ENCODE measurements around the gene PPIH. TPM values are rescaled to one million over a fixed set of nuclear protein-coding genes. Genes with fewer than 3 reads are reported as not detected.
"Not testable (repeated sequence)": the region's sequence is repeated elsewhere in the genome, so short reads cannot be mapped to it uniquely, and the experiment has no call there.

PPIH gene
- polyA plus RNA-seq (2013, experiment 1 of 2; ENCODE audit: insufficient read length) = 41.6 TPM
- 40.1 TPM for polyA plus RNA-seq (2013, experiment 2 of 2; ENCODE audit: insufficient read length)

GRCh38 chr1:42657981-42658876 lies at the start of gene PPIH:
PPIH (plus strand) TSS chr1:42658423; CDS start chr1:42658447, 24 bp downstream.
- DNase-seq = peak; percentile 90

- no peak for DNase-seq
Observed at GRCh38 chr1:42613803-42614131, 44.5 kb upstream of the PPIH start.

- peak; percentile 16 for DNase-seq
Observed at GRCh38 chr1:42618866-42619265, 39.4 kb upstream of the PPIH start.

- peak; percentile 2 for DNase-seq
Observed at GRCh38 chr1:42620307-42620706, 37.9 kb upstream of the PPIH start.

- DNase-seq = not testable (repeated sequence)
Observed at GRCh38 chr1:42621180-42621579, 37.0 kb upstream of the PPIH start.

GRCh38 chr1:42627205-42627604 lies 31.0 kb upstream of the PPIH start:
- not testable (repeated sequence) for DNase-seq

- peak; percentile 78 for DNase-seq
Observed at GRCh38 chr1:42639116-42639515, 19.1 kb upstream of the PPIH start.

- DNase-seq = peak; percentile 12
Observed at GRCh38 chr1:42646056-42646455, 12.2 kb upstream of the PPIH start.

- DNase-seq = no peak
Observed at GRCh38 chr1:42657201-42657600, 1.0 kb upstream of the PPIH start.

- no peak for DNase-seq
Observed at GRCh38 chr1:42658877-42659337, 684 bp downstream of the PPIH start.

GRCh38 chr1:42660907-42661500 lies 2.8 kb downstream of the PPIH start:
- DNase-seq = no peak

GRCh38 chr1:42669936-42670335 lies 11.7 kb downstream of the PPIH start:
- no peak for DNase-seq

- no peak for DNase-seq
Observed at GRCh38 chr1:42670425-42670824, 12.2 kb downstream of the PPIH start.

- DNase-seq = no peak
Observed at GRCh38 chr1:42674214-42674613, 16.0 kb downstream of the PPIH start.

- DNase-seq = no peak
Observed at GRCh38 chr1:42674682-42675081, 16.5 kb downstream of the PPIH start.

- no peak for DNase-seq
Observed at GRCh38 chr1:42675467-42675866, 17.2 kb downstream of the PPIH start.

GRCh38 chr1:42676534-42677087 lies 18.4 kb downstream of the PPIH start:
- no peak for DNase-seq

- peak; percentile 30 for DNase-seq
Observed at GRCh38 chr1:42679364-42679983, 21.3 kb downstream of the PPIH start.

GRCh38 chr1:42680055-42680454 lies 21.8 kb downstream of the PPIH start:
- no peak for DNase-seq

GRCh38 chr1:42680921-42681683 lies 22.9 kb downstream of the PPIH start:
- no peak for DNase-seq

GRCh38 chr1:42681741-42682483 lies 23.7 kb downstream of the PPIH start, which contains the start of gene YBX1:
YBX1 (plus strand) TSS chr1:42682418; CDS start chr1:42682566, 148 bp downstream.
- peak; percentile 99 for DNase-seq

GRCh38 chr1:42682484-42682738 lies 24.2 kb downstream of the PPIH start:
- not testable (repeated sequence) for DNase-seq
